NCI-H187 (cell line): ENCODE results near the gene PSMB4.

Experiments used
- DNase-seq, 2 experiments: peaks; one replicate each; lab custom pipeline; 2025; lab: John Stamatoyannopoulos, UW

The PSMB4 gene

GRCh38 chr1:151443846-151444782, 44.7 kb downstream of the PSMB4 start:
- no peak for DNase-seq

GRCh38 chr1:151444783-151445177, 45.4 kb downstream of the PSMB4 start:
- DNase-seq: no peak

- no peak for DNase-seq
These were observed 48.3 kb downstream of the PSMB4 start for GRCh38 chr1:151447696-151448095.
